Testis (tissue), 3 donors: ENCODE results near the gene RPTOR. TPM values are rescaled to one million over a fixed set of nuclear protein-coding genes. Genes with fewer than 3 reads are reported as not detected.

Experiments
- DNase-seq: peaks from one replicate; pipeline ENCODE4 v3.0.0-alpha.2; 2019
- H3K27ac ChIP-seq, 2 donors: fragments of 200-600 bp; sonication (generic); one replicate each; pipeline ENCODE4 v1.5.1; 2019
- H3K27me3 ChIP-seq: fragments of 200-600 bp; sonication (generic); one replicate; pipeline ENCODE4 v1.5.1; 2019
- H3K36me3 ChIP-seq: fragments of 200-600 bp; sonication (generic); one replicate; pipeline ENCODE4 v1.5.1; 2017; ENCODE audit warnings: low read depth; ENCODE audit errors: missing control alignments
- H3K4me1 ChIP-seq: fragments of 200-600 bp; sonication (generic); one replicate; pipeline ENCODE4 v1.5.1; 2019
- H3K4me3 ChIP-seq, 2 donors: fragments of 200-600 bp; sonication (generic); one replicate each; pipeline ENCODE4 v1.5.1; 2017 to 2019
- H3K9me3 ChIP-seq: fragments of 200-600 bp; sonication (generic); one replicate; pipeline ENCODE4 v1.5.1; 2017
- CTCF ChIP-seq, 3 experiments: fragments of 450-650 bp in 2 of 3; fragments of 200-600 bp in 1 of 3; sonication (generic) in 1 of 3; IDR thresholded peaks; one replicate each; pipeline ENCODE4 v1.5.1; 2016 to 2019; ENCODE audit warnings: antibody characterized with exemption in 3 of 3, mild to moderate bottlenecking in 2 of 3, moderate library complexity in 1 of 3
- POLR2A ChIP-seq: fragments of 450-650 bp; IDR thresholded peaks from one replicate; pipeline ENCODE4 v1.6.1; 2017; ENCODE audit warnings: antibody characterized with exemption, mild to moderate bottlenecking, moderate library complexity
- WGBS, 2 donors: methylation state at CpG; one replicate each; pipeline ENCODE4 v1.1.5; 2018; 5-methylcytosine and 5-hydroxymethylcytosine counted together
- intact Hi-C: fragments of 100-400 bp; cut with DNase I; formaldehyde crosslinking; loops from one replicate; pipeline ENCODE4 v1.15.1; 2023; ENCODE audit warnings: low total_unique reads
- polyA plus RNA-seq: library from polyadenylated mRNA; stranded (reverse); fragments of 350-450 nt; fragmentation: Illumina TruSeq; extraction: RNeasy Lipid Tissue Mini Kit (QIAGEN cat#74804); gene quantifications from one replicate; pipeline ENCODE4 v1.2.3, GENCODE V29; 2014; ENCODE audit warnings: low read depth, low replicate concordance; ENCODE audit not compliant: insufficient read depth
- total RNA-seq, 2 donors: library from RNA; depleted of rRNA; stranded (reverse); fragments of >200 nt; gene quantifications; one replicate each; pipeline ENCODE4 v1.2.3, GENCODE V29; 2016

The RPTOR gene
- total and polyA plus RNA-seq, 3 donors from 2014 or later: 21.8 to 68.3 (median 56.6) TPM

GRCh38 chr17:80687839-80688238 is 143.2 kb downstream of the RPTOR start:
- no peaks in the 10 kb centered on the region for H3K4me1 ChIP-seq
- TF ChIP-seq CTCF (IDR thresholded peaks at IDR 0.05) (no peak), POLR2A (no peak)
- DNase-seq: no peak
- H3K9me3 ChIP-seq: no peaks in the 10 kb centered on the region
- intact Hi-C loops: no loop called here
- H3K27me3 ChIP-seq: no peaks in the 10 kb centered on the region
- H3K4me3 ChIP-seq: no peak overlapping the region
- 97 to 98% methylated on average over 9 of the region's 9 CpGs for WGBS, 2 donors
- no peaks in the 10 kb centered on the region for H3K36me3 ChIP-seq
- H3K27ac ChIP-seq: no peak overlapping the region

GRCh38 chr17:80689129-80689619 is 144.5 kb downstream of the RPTOR start:
- Histone ChIP-seq H3K4me3 (no peak overlapping the region), H3K9me3 (no peaks in the 10 kb centered on the region), H3K4me1 (no peaks in the 10 kb centered on the region), H3K36me3 (no peaks in the 10 kb centered on the region), H3K27ac (no peak overlapping the region), H3K27me3 (no peaks in the 10 kb centered on the region)
- DNase-seq: no peak
- 86 to 89% methylated on average over 12 to 13 of the region's 13 CpGs for WGBS, 2 donors
- intact Hi-C loops: no loop called here
- TF ChIP-seq CTCF (IDR thresholded peaks at IDR 0.05) (no peak), POLR2A (no peak)

DNA sequence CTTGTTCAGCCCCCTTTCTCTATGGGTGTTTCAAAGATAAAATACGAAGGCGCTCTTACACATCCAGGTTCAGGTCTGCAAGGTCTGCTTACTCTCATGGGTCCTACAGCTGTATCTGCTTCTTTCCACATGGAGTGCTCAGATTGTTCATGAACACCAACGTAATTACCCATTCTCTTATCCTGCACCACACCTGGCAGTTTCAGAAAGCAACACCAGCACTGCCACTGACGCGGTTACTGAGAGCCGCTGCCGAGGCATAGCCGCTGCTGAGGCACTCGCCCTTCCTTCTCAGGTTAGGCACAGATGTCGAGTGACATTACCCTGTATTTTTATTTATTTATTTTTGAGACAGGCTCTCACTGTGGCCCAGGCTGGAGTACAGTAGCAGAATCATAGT is 147.1 kb downstream of the RPTOR start:
- WGBS, 2 donors: 95 to 97% methylated on average over 10 of the region's 10 CpGs

DNA sequence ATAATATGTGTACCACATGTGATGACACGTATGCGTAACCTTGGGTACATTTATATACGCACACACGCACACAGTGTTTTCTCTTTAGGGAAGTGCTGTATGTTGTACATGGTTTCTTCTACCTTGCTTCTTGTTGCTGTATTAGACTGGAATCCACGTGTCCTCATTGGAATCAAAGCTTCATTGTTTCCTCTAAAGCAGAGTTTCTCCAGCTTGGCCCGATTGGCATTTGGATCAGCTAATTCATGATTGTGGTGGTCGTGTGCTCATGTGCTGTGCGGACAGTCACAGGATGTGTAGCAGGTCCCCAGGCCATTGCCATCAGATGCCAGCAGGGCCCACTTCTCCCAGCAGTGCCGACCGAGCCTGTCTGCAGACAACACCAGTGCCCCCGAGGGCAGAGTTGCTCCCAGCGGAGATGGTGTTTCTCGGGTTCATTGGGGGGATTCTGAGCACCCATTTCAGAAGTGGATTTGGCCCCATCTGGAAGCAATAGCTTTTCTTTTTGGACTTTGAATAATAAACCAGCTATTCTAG is 148.4 kb downstream of the RPTOR start:
- Histone ChIP-seq H3K27ac (no peak overlapping the region), H3K36me3 (no peaks in the 10 kb centered on the region), H3K4me1 (peaks cover 16% of the 10 kb centered on the region), H3K4me3 (no peak overlapping the region), H3K9me3 (no peaks in the 10 kb centered on the region), H3K27me3 (no peaks in the 10 kb centered on the region)
- intact Hi-C loops: no loop called here
- DNase-seq: no peak
- TF ChIP-seq POLR2A: no peak
- no peak for TF ChIP-seq CTCF (IDR thresholded peaks at IDR 0.05)
- WGBS, 2 donors: 85 to 88% methylated on average over 13 of the region's 13 CpGs

More for the DNA sequence above, 147.1 kb downstream of the RPTOR start:
- Histone ChIP-seq H3K27ac (no peak overlapping the region), H3K27me3 (no peaks in the 10 kb centered on the region), H3K4me3 (no peak overlapping the region), H3K36me3 (no peaks in the 10 kb centered on the region), H3K9me3 (no peaks in the 10 kb centered on the region), H3K4me1 (peaks cover 16% of the 10 kb centered on the region)
- intact Hi-C loops: no loop called here
- DNase-seq: no peak
- TF ChIP-seq CTCF (IDR thresholded peaks at IDR 0.05) (no peak), POLR2A (no peak)

GRCh38 chr17:80693511-80693910 is 148.9 kb downstream of the RPTOR start:
- DNase-seq: no peak
- H3K4me3 ChIP-seq: no peak overlapping the region
- H3K27me3 ChIP-seq: no peaks in the 10 kb centered on the region
- H3K9me3 ChIP-seq: no peaks in the 10 kb centered on the region
- WGBS, 2 donors: 86 to 87% methylated on average over 12 of the region's 12 CpGs
- intact Hi-C loops: no loop called here
- no peak for TF ChIP-seq CTCF (IDR thresholded peaks at IDR 0.05)
- TF ChIP-seq POLR2A: no peak
- H3K36me3 ChIP-seq: no peaks in the 10 kb centered on the region
- peaks cover 16% of the 10 kb centered on the region for H3K4me1 ChIP-seq
- H3K27ac ChIP-seq: no peak overlapping the region
